ENCODE data around the gene RCAN1. TPM values are rescaled to one million over a fixed set of nuclear protein-coding genes. Genes with fewer than 3 reads are reported as not detected.

The RCAN1 gene
- total and polyA plus RNA-seq, 2 of the 4 experiments (the other 2 are of a cell fraction), result 53.5 to 175 TPM

DNA sequence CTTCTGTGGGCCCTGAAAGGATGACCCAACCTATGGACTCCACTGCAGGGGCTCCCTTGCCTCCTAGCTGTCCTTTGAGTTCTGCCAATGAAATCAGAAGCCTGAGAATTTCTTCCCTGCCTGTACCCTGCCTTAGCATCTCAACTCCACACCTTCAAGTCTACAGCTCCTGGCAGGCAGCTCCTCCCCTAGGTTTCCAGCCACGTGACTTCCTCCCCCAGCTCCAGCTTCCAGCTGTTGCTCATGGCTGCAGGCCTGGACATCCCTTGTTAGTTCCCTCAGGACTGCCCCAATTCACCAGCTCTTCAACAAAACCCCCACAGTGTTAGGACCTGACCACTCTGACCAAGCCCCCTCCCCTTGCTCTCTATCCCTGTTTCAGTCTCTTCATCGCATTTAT, 2.4 kb downstream of the RCAN1 start:
- POLR2A ChIA-PET (ENCODE audit: unreplicated experiment), result no interaction called here
- TF ChIP-seq, protein P1, sequence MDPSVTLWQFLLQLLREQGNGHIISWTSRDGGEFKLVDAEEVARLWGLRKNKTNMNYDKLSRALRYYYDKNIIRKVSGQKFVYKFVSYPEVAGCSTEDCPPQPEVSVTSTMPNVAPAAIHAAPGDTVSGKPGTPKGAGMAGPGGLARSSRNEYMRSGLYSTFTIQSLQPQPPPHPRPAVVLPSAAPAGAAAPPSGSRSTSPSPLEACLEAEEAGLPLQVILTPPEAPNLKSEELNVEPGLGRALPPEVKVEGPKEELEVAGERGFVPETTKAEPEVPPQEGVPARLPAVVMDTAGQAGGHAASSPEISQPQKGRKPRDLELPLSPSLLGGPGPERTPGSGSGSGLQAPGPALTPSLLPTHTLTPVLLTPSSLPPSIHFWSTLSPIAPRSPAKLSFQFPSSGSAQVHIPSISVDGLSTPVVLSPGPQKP (IDR thresholded peaks at IDR 0.05; ENCODE audit: borderline replicate concordance, low read depth, low read length), result no peak
- no peak for TF ChIP-seq MAFK (IDR thresholded peaks at IDR 0.05; ENCODE audit: low read depth, low read length)
- no peak for TF ChIP-seq RAD21 (IDR thresholded peaks at IDR 0.05; ENCODE audit: low read length)
- no peak for TF ChIP-seq RCOR1 (IDR thresholded peaks at IDR 0.05; ENCODE audit: insufficient replicate concordance, low read length)
- no peak for TF ChIP-seq NFE2L2 (IDR thresholded peaks at IDR 0.05; ENCODE audit: low read depth, low read length)
- TF ChIP-seq MXI1 (IDR thresholded peaks at IDR 0.05; ENCODE audit: borderline replicate concordance, low read depth, low read length), result no peak
- no peak for TF ChIP-seq CEBPB (IDR thresholded peaks at IDR 0.05; ENCODE audit: low read depth, low read length)
- no peak for TF ChIP-seq BHLHE40 (IDR thresholded peaks at IDR 0.05; ENCODE audit: low read depth, low read length)
- no peak for TF ChIP-seq RFX5 (IDR thresholded peaks at IDR 0.05; ENCODE audit: low read depth, low read length)
- no peak for TF ChIP-seq SMC3 (IDR thresholded peaks at IDR 0.05; ENCODE audit: low read depth, low read length)
- no peak for TF ChIP-seq CHD1 (IDR thresholded peaks at IDR 0.05; ENCODE audit: low read depth, low read length)
- TF ChIP-seq POLR2A (IDR thresholded peaks at IDR 0.05; ENCODE audit: low read depth, low read length), result no peak
- TF ChIP-seq FOS (IDR thresholded peaks at IDR 0.05; ENCODE audit: low read depth, low read length), result no peak
- TF ChIP-seq, protein P2, sequence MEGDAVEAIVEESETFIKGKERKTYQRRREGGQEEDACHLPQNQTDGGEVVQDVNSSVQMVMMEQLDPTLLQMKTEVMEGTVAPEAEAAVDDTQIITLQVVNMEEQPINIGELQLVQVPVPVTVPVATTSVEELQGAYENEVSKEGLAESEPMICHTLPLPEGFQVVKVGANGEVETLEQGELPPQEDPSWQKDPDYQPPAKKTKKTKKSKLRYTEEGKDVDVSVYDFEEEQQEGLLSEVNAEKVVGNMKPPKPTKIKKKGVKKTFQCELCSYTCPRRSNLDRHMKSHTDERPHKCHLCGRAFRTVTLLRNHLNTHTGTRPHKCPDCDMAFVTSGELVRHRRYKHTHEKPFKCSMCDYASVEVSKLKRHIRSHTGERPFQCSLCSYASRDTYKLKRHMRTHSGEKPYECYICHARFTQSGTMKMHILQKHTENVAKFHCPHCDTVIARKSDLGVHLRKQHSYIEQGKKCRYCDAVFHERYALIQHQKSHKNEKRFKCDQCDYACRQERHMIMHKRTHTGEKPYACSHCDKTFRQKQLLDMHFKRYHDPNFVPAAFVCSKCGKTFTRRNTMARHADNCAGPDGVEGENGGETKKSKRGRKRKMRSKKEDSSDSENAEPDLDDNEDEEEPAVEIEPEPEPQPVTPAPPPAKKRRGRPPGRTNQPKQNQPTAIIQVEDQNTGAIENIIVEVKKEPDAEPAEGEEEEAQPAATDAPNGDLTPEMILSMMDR (conservative IDR thresholded peaks at IDR 0.05; ENCODE audit: low read depth, low read length), result no peak
- no peak for TF ChIP-seq MAZ (IDR thresholded peaks at IDR 0.05; ENCODE audit: borderline replicate concordance, low read depth, low read length)
- TF ChIP-seq, protein P3, sequence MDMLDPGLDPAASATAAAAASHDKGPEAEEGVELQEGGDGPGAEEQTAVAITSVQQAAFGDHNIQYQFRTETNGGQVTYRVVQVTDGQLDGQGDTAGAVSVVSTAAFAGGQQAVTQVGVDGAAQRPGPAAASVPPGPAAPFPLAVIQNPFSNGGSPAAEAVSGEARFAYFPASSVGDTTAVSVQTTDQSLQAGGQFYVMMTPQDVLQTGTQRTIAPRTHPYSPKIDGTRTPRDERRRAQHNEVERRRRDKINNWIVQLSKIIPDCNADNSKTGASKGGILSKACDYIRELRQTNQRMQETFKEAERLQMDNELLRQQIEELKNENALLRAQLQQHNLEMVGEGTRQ (IDR thresholded peaks at IDR 0.05; ENCODE audit: low read depth, low read length), result no peak
- H4K20me1 ChIP-seq (ENCODE audit: insufficient read depth, low read length), result no peaks in the 10 kb centered on the region

More for the DNA sequence above, 2.4 kb downstream of the RCAN1 start:
- Histone ChIP-seq H3K4me1 (ENCODE audit: control insufficient read depth, insufficient read depth, low read length) (peaks cover 2% of the 10 kb centered on the region; the same call in 1 of the 2 replicates), H3K36me3 (ENCODE audit: control insufficient read depth, insufficient read depth, low read length) (no peaks in the 10 kb centered on the region), H3K9ac (ENCODE audit: low read depth, low read length) (no peak overlapping the region), H3K23ac (ENCODE audit: low read depth, low read length) (no peak overlapping the region), H3K4me2 (ENCODE audit: low read depth, low read length) (no peak overlapping the region), H3K9me1 (ENCODE audit: insufficient read depth, low read length) (0 out of 2 replicates have a peak, but pooled peaks cover 5% of the 10 kb centered on the region), H2BK20ac (ENCODE audit: low read depth, low read length) (no peak overlapping the region), H4K5ac (ENCODE audit: low read depth, low read length) (no peak overlapping the region), H3K79me1 (ENCODE audit: low read depth in 1 of 2, low read length in 2 of 2) (peaks cover 12 to 27% of the 10 kb centered on the region in 2 experiments; a peak in 3 of 4 replicates), H3K9me3 (ENCODE audit: control insufficient read depth, insufficient read depth, low read length) (no peaks in the 10 kb centered on the region), H3K56ac (ENCODE audit: extremely low read depth, insufficient read depth, low read length) (no peak overlapping the region), H2AK9ac (replicated peaks; ENCODE audit: low read depth, low read length, poor library complexity) (no peak overlapping the region), H2BK15ac (ENCODE audit: low read depth, low read length) (no peak overlapping the region), H3K18ac (ENCODE audit: low read depth, low read length) (no peak overlapping the region), H2BK120ac (ENCODE audit: low read depth, low read length) (no peak overlapping the region), H4K8ac (ENCODE audit: low read depth in 2 of 2, low read length in 2 of 2) (no peak overlapping the region), H2AK5ac (ENCODE audit: low read depth, low read length) (no peak overlapping the region), H4K91ac (ENCODE audit: insufficient read depth, low read depth, low read length) (no peak overlapping the region), H2BK5ac (ENCODE audit: low read depth, low read length, poor library complexity, severe bottlenecking) (no peak overlapping the region), H3K4ac (ENCODE audit: low read depth, low read length) (no peak overlapping the region), H3K14ac (replicated peaks; ENCODE audit: low read depth, low read length) (no peak overlapping the region), H3K4me3 (ENCODE audit: insufficient read depth, low read depth, low read length) (no peak overlapping the region), H3K27ac (ENCODE audit: insufficient read depth, low read length) (no peak overlapping the region), H3K27me3 (ENCODE audit: control insufficient read depth, insufficient read depth, low read length) (no peaks in the 10 kb centered on the region), H2AFZ (replicated peaks; ENCODE audit: low read length, poor library complexity) (no peak overlapping the region)
- dilution Hi-C loops (cut with HindIII; ENCODE audit: low sequenced_read_pairs, unreplicated experiment) (no loop called here), in situ Hi-C loops (cut with MboI; ENCODE audit: low sequenced_read_pairs) (loop anchor here (25.0 kb wide), 1 partner anchor 700 kb away; the partner anchor contains the start of gene ATP5PO), intact Hi-C loops (cut with micrococcal nuclease) (no loop called here)
- BruUV-seq (replicated peaks), result no TSS peak
- no peak for DNase-seq
- no peak for ATAC-seq (ENCODE audit: low read depth)
- 77% methylated on average over 2 of the region's 2 CpGs; no CpG with 5 or more reads in 1 of the 2 experiments for WGBS, 2 experiments (ENCODE audit: extremely low coverage in 2 of 2, insufficient read length in 1 of 2)
- CTCF ChIA-PET, result interaction anchor here (2.2 kb wide), 1 partner anchor 10 kb away, joined by 8 read pairs; no protein-coding TSS in a partner anchor

Data from IMR-90 (cell line).